ENCODE measurements around the gene ICAM5. TPM values are rescaled to one million over a fixed set of nuclear protein-coding genes. Genes with fewer than 3 reads are reported as not detected.

The ICAM5 gene
- total RNA-seq, 1 experiment from 2014 or later, result 8.0 TPM

- no peak for TF ChIP-seq TEAD1 (CRISPR knock-in tag; IDR thresholded peaks at IDR 0.05)
- TF ChIP-seq RELA (CRISPR knock-in tag; IDR thresholded peaks at IDR 0.05; ENCODE audit: borderline replicate concordance), result no peak
- TF ChIP-seq MYBL2 (CRISPR knock-in tag; IDR thresholded peaks at IDR 0.05), result no peak
- TF ChIP-seq, protein P1, sequence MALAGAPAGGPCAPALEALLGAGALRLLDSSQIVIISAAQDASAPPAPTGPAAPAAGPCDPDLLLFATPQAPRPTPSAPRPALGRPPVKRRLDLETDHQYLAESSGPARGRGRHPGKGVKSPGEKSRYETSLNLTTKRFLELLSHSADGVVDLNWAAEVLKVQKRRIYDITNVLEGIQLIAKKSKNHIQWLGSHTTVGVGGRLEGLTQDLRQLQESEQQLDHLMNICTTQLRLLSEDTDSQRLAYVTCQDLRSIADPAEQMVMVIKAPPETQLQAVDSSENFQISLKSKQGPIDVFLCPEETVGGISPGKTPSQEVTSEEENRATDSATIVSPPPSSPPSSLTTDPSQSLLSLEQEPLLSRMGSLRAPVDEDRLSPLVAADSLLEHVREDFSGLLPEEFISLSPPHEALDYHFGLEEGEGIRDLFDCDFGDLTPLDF (CRISPR knock-in tag; IDR thresholded peaks at IDR 0.05), result no peak
These were observed 6.3 kb downstream of the ICAM5 start (continued) for GRCh38 chr19:10295847-10296591.

- Mint-ChIP-seq H3K27me3 (ENCODE audit: low read depth) (peaks cover 54% of the 10 kb centered on the region), H3K9me3 (no peaks in the 10 kb centered on the region), H3K4me3 (no peak overlapping the region), H3K36me3 (no peaks in the 10 kb centered on the region), H3K4me1 (peaks cover 6% of the 10 kb centered on the region), H3K27ac (no peak overlapping the region)
- POLR2A ChIA-PET, result no interaction called here
- TF ChIP-seq KAT7 (CRISPR knock-in tag; IDR thresholded peaks at IDR 0.05; ENCODE audit: borderline replicate concordance) (no peak), ATF1 (CRISPR knock-in tag; IDR thresholded peaks at IDR 0.05) (no peak), ZNF121 (CRISPR knock-in tag; IDR thresholded peaks at IDR 0.05) (no peak), ZNF671 (CRISPR knock-in tag; IDR thresholded peaks at IDR 0.05) (no peak), FOXK1 (CRISPR knock-in tag; IDR thresholded peaks at IDR 0.05) (no peak)
- TF ChIP-seq, protein P2, sequence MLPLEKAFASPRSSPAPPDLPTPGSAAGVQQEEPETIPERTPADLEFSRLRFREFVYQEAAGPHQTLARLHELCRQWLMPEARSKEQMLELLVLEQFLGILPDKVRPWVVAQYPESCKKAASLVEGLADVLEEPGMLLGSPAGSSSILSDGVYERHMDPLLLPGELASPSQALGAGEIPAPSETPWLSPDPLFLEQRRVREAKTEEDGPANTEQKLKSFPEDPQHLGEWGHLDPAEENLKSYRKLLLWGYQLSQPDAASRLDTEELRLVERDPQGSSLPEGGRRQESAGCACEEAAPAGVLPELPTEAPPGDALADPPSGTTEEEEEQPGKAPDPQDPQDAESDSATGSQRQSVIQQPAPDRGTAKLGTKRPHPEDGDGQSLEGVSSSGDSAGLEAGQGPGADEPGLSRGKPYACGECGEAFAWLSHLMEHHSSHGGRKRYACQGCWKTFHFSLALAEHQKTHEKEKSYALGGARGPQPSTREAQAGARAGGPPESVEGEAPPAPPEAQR (CRISPR knock-in tag; IDR thresholded peaks at IDR 0.05), result no peak
- ATAC-seq, result no peak
- no peak for DNase-seq (ENCODE audit: low spot score)
- CTCF ChIA-PET, result interaction anchor here (1.3 to 1.5 kb wide), 2 partner anchors 41 to 89 kb away, joined by 6 to 9 read pairs; no protein-coding TSS in a partner anchor
These were observed 10.1 kb downstream of the ICAM5 start for GRCh38 chr19:10299545-10300458.

DNA sequence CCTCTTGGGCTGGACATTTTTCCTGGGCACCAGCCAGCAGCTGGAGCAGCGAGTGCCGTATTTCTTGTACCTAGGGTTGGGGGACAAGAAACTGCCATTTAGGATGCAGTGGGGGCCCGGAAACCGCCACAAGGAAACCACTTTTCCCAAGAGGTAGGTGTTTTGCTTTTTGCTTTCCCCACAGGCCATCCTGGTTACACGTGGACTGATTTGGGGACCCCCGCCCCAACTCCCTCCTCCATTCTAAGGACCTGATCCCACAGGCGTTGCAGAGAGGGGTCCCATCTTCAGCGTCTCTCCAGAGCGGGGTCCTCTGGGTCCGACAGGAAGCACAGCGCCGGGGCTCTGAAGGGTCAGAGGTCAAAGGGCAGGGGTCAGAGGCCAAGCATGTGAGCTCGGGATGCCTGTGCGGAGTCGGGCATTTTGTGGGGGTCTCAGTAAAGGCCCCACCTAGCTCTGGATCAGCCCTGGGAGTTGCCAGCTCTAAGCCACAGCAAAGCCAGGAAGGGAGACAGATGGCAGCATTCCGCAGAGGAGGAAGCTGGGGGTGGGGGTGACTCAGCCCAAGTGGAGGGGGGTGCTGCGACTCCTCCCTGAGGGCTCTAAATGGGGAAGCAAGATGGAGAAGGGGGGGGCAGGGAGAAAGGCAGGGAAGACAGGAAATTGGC is 15.5 kb downstream of the ICAM5 start:
- H3K9me3 Mint-ChIP-seq, result no peaks in the 10 kb centered on the region
- ATAC-seq (no peak), DNase-seq (ENCODE audit: low spot score) (no peak)
- ChIA-PET CTCF (interaction anchor here (0.6 to 2.4 kb wide), 4 partner anchors 65 to 305 kb away, joined by 3 to 9 read pairs (median 4); no protein-coding TSS in a partner anchor), POLR2A (no interaction called here)
- no peak overlapping the region for H3K27ac Mint-ChIP-seq
- no peak for TF ChIP-seq IRF2 (CRISPR knock-in tag; IDR thresholded peaks at IDR 0.05; ENCODE audit: borderline replicate concordance, low read depth)
- no peak for TF ChIP-seq ZNF671 (CRISPR knock-in tag; IDR thresholded peaks at IDR 0.05)
- no peaks in the 10 kb centered on the region for H3K4me1 Mint-ChIP-seq
- peaks cover 5% of the 10 kb centered on the region for H3K27me3 Mint-ChIP-seq (ENCODE audit: low read depth)
- H3K36me3 Mint-ChIP-seq, result no peaks in the 10 kb centered on the region
- no peak overlapping the region for H3K4me3 Mint-ChIP-seq

DNA sequence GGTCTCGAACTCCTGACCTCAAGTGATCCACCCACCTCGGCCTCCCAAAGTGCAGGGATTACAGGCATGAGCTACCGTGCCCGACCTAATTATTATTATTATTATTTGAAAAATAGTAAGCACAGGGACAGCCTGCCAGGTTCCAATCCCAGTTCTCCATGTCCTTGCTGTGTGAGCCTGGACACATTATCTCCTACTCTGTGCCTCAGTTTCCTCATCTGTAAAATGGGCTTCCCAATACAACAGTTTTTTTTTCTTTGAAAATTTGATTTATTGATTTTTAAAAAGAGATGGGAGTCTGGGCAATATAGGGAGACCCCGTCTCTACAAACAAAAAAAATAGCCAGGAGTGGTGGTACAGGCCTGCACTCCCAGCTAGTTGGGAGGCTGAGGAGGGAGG is 16.6 kb downstream of the ICAM5 start:
- no peak overlapping the region for H3K4me3 Mint-ChIP-seq

More for the DNA sequence above, 16.6 kb downstream of the ICAM5 start:
- no peaks in the 10 kb centered on the region for H3K9me3 Mint-ChIP-seq
- TF ChIP-seq, protein P3, sequence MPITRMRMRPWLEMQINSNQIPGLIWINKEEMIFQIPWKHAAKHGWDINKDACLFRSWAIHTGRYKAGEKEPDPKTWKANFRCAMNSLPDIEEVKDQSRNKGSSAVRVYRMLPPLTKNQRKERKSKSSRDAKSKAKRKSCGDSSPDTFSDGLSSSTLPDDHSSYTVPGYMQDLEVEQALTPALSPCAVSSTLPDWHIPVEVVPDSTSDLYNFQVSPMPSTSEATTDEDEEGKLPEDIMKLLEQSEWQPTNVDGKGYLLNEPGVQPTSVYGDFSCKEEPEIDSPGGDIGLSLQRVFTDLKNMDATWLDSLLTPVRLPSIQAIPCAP (CRISPR knock-in tag; IDR thresholded peaks at IDR 0.05), result no peak
- TF ChIP-seq ZNF512 (CRISPR knock-in tag; IDR thresholded peaks at IDR 0.05; ENCODE audit: borderline replicate concordance), result no peak
- TF ChIP-seq, protein P2 (CRISPR knock-in tag; IDR thresholded peaks at IDR 0.05), result no peak
- TF ChIP-seq RORB (CRISPR knock-in tag; IDR thresholded peaks at IDR 0.05), result no peak
- CTCF ChIA-PET, result interaction anchor here (2.4 kb wide), 1 partner anchor 82 kb away, joined by 9 read pairs; no protein-coding TSS in a partner anchor
- no peaks in the 10 kb centered on the region for H3K4me1 Mint-ChIP-seq
- peaks cover 2% of the 10 kb centered on the region for H3K27me3 Mint-ChIP-seq (ENCODE audit: low read depth)
- H3K36me3 Mint-ChIP-seq, result no peaks in the 10 kb centered on the region
- no peak for ATAC-seq
- POLR2A ChIA-PET, result no interaction called here
- no peak for DNase-seq (ENCODE audit: low spot score)
- no peak overlapping the region for H3K27ac Mint-ChIP-seq

All from WTC11 (cell line).